Keratinocyte (primary cell): Measurements from ENCODE around the gene GRIN3A.
"Not testable (repeated sequence)": the region's sequence is repeated elsewhere in the genome, so short reads cannot be mapped to it uniquely, and the experiment has no call there.

Source experiments
- CTCF ChIP-seq, 3 experiments: IDR thresholded peaks in 1 of 3; conservative IDR thresholded peaks in 1 of 3; optimal IDR thresholded peaks in 1 of 3; 2 replicates in 2 of 3; 3 replicates in 1 of 3; pipeline versions ENCODE3 to v1.5.1; 2011; ENCODE audit warnings: low read length in 3 of 3, mild to moderate bottlenecking in 3 of 3, moderate library complexity in 2 of 3, control low read depth in 1 of 3, inconsistent platforms in 1 of 3; ENCODE audit not compliant: insufficient read depth in 2 of 3; ENCODE audit errors: extremely low read depth in 1 of 3
- EZH2 ChIP-seq: IDR thresholded peaks from one replicate; pipeline ENCODE4 v1.6.1; 2012; ENCODE audit warnings: inconsistent platforms, mild to moderate bottlenecking, low read length, moderate library complexity

DNA sequence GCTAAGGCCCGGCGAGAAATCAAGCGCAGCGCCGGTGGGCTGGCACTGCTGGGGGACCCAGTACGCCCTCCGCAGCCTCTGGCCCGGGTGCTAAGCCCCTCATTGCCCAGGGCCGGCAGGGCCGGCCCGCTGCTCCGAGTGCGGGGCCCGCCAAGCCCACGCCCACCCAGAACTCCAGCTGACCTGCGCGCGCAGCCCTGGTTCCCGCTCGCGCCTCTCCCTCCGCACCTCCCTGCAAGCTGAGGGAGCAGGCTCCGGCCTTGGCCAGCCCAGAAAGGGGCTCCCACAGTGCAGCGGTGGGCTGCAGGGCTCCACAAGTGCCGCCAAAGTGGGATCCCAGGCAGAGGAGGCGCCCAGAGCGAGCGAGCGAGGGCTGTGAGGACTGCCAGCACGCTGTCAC lies 14.2 kb downstream of the GRIN3A start:
- not testable (repeated sequence) for TF ChIP-seq EZH2; CTCF (optimal IDR thresholded peaks at IDR 0.05 in 1 of 3, IDR thresholded peaks at IDR 0.05 in 1 of 3, conservative IDR thresholded peaks at IDR 0.05 in 1 of 3; ENCODE audit: extremely low read depth in 1 of 3, insufficient read depth in 2 of 3, low read length in 3 of 3)
